HG02981 (cell line): ENCODE data around the gene PKP2.

Experiments
- ATAC-seq: cut with Tn5 transposase; IDR thresholded peaks from one replicate; pipeline ENCODE4 v1.9.1; 2021; ENCODE audit warnings: mild to moderate bottlenecking, moderate library complexity; ENCODE audit not compliant: unreplicated experiment

PKP2 gene

DNA sequence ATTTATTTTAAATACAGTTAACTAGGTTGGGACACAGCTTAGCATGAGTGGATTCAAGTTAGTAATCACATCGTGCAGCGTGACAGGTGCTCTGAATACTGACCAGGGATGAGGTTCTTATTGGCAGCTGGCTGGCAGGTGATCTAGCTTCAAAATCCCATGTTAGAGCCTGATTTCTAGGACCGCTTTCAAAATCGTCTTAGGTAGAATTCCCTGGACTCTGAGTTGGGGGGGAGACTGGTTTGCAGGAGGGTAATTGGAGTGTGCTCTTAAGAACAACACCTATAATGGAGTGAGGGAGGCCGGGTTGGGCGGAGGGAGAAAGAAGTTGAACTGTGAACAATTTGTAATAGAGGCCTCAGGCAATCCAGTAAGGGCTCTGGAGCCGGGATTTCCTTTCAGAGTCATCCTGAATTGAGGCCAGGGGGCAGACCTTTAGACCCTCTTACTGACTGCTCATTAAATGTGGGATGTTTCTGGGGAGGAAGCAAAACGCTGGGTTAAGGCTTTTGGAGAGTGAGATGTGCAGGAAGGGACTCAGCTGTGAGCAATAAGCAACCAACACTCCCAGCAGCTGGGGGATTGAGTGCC, 140.0 kb downstream of the PKP2 start:
- no peak for ATAC-seq

DNA sequence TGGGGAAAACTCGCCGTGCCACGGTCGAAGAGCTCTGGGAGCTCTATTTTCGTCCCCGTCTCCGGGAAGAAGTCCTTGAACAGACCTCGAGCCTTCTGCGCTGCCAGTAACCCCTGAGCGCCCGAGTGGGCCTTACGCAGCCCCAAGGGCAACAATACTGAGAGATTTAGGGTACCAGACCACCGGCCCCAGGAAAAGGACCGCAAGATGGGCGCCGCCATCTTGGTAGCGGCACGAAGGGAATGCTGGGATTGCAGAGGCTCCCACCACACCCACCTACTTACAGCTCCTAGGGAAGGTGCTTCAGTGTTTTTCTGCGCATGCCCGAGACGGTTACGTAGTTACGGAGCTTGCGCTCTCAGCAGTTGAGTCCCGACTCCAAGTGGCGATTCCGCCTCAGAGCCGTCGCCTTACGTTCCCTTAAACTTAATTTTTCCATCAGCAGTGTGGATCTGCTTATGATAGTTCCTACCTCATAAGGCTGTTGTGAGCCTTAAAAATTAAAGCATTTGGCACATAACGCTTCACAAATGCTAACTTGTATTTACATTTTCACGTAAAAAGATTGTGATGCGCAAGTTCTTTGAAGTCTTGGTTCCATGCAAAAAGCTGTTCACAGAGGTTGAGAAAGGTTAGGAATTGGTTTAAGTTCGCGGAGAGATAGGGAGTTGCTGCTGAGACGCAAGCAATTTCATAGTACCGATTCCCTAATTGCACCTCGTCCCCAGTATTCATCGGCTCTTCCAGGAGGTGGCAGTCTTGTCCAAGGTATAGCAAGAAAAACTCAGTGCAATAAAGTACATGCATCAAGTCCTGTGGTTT, 140.7 kb downstream of the PKP2 start, which contains the start of gene YARS2:
TSS of gene YARS2 (minus strand) at position 244 of the 822 bp plus-strand sequence. CDS start at position 221, 23 bp downstream.
- peak; percentile 78 for ATAC-seq

DNA sequence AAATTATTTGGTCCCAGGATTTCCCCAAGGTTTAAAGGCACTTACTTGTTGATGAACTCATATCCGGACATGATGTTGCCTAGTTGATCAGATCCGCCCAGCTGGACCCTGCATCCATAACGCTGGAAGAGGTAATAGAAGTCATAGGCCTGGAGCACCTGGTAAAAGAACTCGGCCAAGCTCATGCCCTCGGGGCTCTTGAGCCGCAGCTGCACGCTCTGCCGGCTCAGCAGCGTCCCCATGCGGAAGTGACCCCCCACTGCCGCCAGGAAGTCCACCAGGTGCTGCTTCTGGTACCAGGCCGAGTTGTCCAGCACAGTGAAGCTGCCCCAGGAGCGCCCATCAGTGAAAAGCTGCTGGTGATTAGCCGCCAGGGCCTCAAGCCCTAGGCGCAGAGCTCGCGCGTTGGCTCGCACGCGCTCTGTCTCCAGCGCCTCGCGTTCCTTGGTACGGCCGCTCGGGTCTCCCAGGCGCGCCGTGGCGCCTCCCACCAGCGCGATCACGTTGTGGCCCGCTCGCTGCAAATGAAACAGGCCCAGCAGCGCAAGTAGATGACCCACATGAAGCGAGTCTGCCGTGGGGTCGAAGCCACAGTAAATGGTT, 141.4 kb downstream of the PKP2 start:
- ATAC-seq, result peak; percentile 79

DNA sequence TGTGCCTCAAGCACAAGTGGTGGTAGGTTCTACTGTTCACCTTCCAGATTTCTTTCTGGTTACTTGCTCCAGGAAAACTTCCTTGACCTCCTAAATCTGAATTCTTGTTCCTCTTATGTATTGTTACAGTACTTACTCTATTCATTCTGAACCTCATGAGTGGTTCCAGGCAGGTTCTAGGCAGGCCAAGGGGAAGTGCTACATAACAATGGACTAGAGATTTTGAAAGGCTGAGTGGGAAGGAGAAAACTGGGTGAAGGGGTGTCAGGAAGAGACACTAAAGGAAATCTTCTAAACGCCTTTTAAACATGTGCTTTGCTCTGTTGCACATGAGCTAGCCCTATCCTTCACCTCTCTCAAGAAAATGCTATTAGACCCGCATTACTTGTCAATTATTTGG, 142.5 kb downstream of the PKP2 start:
- no peak for ATAC-seq

DNA sequence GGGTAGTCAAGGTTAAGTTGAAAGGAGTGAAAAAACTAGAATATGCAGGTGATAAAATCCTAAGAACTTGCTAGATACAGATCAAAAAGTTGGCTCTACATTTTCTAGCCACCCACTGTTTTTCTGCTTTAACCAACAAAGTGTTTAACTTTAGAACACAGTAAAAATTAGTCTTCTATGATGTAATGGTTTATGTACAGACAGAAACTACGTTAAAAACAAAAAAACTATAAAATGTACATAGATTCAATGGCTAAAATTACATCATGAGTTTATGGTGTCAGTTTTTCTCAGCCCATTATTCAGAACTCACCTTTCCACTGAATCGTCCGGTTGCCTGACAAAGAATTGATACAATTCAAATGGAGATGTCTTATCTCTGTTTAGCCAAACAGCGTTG, 143.0 kb downstream of the PKP2 start:
- ATAC-seq, result no peak

DNA sequence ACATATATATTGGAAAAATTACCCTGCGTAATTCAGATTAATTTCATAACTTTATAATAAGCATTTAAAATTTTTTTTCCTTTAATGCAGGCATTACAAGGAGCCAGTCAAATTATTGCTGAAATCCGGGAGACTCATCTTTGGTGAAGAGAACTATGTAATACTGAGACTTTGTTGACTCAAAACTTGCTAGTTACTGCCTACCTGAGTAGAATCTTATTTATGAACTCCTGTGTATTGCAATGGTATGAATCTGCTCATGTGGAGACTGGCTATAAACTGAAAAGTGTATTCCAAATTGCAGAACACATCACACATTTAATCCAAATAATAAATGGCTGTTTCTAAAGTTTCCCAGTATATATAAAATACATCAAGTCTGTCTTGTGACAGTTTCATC, 153.3 kb downstream of the PKP2 start:
- ATAC-seq, result no peak

DNA sequence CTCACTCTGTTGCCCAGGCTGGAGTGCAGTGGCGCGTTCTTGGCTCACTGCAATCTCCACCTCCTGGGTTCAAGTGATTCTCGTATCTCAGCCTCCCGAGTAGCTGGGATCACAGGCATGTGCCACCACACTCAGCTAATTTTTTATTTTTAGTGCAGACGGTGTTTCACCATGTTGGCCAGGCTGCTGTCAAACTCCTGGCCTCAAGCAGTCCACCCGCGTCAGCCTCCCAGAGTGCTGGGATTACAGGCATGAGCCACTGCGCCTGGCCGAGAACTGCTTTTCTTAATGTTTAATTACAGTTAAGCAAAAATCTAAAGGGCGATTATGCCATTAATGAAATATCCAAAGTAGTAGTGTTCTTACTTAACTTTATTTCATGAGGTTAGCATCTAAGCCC, 154.4 kb downstream of the PKP2 start:
- ATAC-seq, result no peak
